Measurements from ENCODE around the gene COA8.

COA8 gene

DNA sequence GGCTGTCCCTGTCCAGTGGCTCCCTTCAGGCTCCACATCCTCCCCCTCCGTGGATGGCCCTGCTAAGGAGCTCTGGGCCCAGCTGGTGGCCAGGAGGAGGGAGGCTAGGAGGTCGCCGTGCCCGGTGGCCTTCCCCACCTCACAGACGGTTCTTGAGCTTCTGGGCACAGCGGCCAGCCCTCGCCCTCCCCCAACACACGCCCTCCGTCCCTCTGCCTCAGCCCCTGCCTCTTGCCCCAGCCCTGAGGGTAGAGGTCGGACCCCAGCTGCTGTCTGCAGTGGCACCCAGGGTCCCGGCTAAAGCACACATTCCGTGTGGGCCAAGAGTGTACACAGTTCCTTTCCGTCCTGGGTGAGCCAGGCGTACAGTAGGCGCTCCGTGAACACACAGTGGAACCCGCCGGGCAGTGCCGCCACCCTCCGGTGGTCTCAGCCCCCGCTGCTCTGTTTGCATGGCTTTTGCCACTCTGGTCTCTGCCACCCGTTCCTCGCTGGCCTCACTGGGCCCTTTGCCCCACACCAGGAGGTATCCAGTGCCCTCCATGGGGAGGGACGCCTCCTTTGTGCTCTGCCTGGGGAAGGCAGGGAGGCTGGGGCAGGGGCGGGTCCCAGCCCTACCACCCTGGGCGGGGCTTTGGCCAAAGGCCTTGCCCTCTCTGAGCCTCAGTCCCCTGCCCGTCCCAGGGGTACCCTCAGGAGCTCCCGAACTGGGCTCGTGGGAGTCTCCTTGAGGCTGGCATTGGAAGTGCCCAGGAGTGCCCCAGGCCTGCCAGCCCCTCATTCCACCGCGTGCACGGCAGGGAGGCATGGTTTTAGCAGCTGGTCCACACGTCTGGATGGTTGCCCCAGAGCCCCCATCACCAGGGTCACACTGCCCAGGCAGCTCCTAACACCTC lies 20.8 kb upstream of the COA8 start:
- TF ChIP-seq POLR2AphosphoS5 (IDR thresholded peaks at IDR 0.05; ENCODE audit: low read depth, low read length) (no peak), POLR2A (IDR thresholded peaks at IDR 0.05; ENCODE audit: low read depth, low read length) (no peak), TAF1 (IDR thresholded peaks at IDR 0.05; ENCODE audit: borderline replicate concordance, low read depth, low read length) (no peak)
- DNase-seq (ENCODE audit: insufficient read length) (no peak), FAIRE-seq (no peak)

DNA sequence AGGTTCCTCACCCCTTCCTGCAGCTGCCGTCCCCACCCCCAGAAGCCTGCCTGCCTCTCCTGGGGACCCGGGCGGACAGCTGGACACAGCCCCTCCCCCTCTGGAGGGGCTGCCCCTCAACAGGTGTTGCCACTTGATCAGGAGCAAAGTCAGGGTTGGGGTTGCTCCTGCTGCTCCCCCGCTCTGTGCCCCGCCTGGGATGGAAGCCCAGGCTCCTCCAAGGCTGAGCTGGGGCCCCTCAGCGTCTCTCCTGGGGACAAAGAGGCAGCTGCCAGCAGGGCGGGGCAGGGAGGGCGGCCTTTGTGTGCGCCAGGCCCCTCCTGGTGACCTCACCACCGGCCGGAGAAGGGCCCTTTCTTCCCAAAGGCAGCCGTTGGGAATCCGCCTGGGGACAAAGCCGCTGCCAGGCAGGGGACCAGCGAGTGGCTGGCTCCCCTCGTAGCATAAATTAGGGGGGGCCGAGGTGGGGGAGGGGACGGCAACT lies 20.1 kb upstream of the COA8 start:
- DNase-seq (ENCODE audit: insufficient read length) (no peak), FAIRE-seq (no peak)
- TF ChIP-seq POLR2A (IDR thresholded peaks at IDR 0.05; ENCODE audit: low read depth, low read length) (no peak), POLR2AphosphoS5 (IDR thresholded peaks at IDR 0.05; ENCODE audit: low read depth, low read length) (no peak), TAF1 (IDR thresholded peaks at IDR 0.05; ENCODE audit: borderline replicate concordance, low read depth, low read length) (no peak)

DNA sequence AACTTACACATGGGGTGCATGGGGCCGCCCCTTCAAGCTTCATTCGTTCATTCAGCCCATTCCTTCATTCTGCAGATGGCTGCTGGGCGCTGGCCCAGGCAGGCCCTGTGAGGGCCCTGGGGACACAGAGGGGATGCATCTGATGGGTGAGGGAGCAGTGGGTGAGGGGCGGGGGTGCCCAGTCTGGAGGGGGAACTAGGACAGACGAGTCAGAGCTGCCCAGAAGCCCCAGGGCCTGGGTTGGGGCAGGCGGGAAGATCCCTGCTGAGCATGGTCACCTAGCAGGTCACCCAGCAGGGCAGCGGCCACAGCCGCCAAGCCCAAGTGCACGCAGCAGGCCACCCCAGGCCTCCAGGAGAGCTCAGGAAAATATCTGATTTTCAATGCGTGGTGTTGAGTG lies 19.6 kb upstream of the COA8 start:
- no peak for FAIRE-seq

DNA sequence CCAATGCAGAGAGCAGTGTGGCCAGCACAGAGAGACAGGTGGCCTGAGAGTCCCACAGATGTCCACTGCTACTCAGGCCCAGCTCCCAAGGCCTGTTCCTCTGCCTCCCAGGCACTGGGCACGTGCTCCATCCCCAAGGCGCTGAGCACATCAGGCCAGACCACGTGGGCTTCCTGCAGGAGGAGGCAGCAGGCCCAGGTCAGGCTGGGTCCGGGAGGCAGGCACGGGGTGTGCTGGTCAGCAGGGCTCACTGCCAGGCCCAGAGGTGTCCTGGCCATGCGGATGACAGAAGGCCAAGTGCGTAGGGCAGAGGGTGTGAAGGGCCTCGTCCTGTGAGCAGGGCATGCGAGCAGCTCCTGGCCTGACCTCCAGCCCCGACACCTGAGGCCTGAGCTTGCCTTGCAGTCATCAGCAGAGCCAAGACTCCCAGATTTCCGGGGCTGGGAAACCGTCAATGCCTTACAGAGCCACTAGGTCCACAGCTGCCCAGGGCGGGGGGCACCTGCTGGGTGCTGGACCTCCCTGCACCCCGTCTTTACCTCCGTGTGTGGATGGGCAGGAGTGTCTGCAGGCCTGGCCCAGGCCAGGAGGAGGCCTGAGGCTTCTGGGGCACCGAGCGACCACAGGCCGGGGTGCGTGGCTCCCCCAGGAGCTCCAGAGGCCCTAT lies 18.9 kb upstream of the COA8 start:
- FAIRE-seq, result no peak
- DNase-seq (ENCODE audit: insufficient read length), result no peak

More for the DNA sequence above, 19.6 kb upstream of the COA8 start:
- DNase-seq (ENCODE audit: insufficient read length), result no peak
- TF ChIP-seq POLR2A (IDR thresholded peaks at IDR 0.05; ENCODE audit: low read depth, low read length) (no peak), TAF1 (IDR thresholded peaks at IDR 0.05; ENCODE audit: borderline replicate concordance, low read depth, low read length) (no peak), POLR2AphosphoS5 (IDR thresholded peaks at IDR 0.05; ENCODE audit: low read depth, low read length) (no peak)

DNA sequence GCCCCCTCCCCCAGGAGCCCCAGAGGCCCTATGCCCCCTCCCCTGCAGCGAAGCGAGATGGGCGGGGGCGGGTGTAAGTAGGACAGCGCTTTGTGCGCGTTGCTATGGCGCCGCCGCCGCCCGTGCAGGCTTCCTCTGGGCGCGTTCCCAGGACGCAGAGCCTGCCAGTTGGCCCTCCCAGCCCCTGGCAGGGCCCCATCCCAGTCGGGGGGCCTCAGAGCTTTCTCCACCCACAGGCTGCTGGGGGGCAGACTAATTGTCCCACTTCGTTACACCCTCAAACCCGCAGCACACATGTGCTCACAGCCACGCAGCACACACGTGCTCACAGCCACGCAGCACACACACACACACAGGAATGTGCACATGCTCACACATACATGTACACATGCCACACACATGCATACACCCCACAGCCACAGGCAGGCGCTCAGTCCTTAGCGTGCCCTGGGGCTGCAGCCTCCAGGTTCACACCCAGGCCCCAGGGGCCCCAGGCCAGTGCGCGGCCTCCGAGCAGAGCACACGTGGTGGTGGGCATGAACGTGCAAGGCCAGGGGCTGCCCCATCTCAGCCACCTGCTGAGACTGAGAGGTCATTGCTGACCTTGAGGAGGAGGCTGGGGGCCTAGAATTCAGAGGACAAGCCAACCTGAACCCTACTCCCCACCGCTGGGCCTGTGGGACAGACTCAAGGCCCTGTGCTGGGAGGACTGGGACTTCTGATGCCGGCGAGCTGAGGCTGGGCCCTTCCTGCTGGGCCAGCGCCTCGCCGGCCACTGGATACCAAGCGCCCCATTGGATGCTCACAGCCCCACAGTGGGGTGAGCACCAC lies 18.2 kb upstream of the COA8 start:
- DNase-seq (ENCODE audit: insufficient read length) (no peak), FAIRE-seq (no peak)
- TF ChIP-seq POLR2A (IDR thresholded peaks at IDR 0.05; ENCODE audit: low read depth, low read length) (no peak), POLR2AphosphoS5 (IDR thresholded peaks at IDR 0.05; ENCODE audit: low read depth, low read length) (no peak), TAF1 (IDR thresholded peaks at IDR 0.05; ENCODE audit: borderline replicate concordance, low read depth, low read length) (no peak)

More for the DNA sequence above, 18.9 kb upstream of the COA8 start:
- TF ChIP-seq TAF1 (IDR thresholded peaks at IDR 0.05; ENCODE audit: borderline replicate concordance, low read depth, low read length), result no peak
- no peak for TF ChIP-seq POLR2AphosphoS5 (IDR thresholded peaks at IDR 0.05; ENCODE audit: low read depth, low read length)
- TF ChIP-seq POLR2A (IDR thresholded peaks at IDR 0.05; ENCODE audit: low read depth, low read length), result no peak

DNA sequence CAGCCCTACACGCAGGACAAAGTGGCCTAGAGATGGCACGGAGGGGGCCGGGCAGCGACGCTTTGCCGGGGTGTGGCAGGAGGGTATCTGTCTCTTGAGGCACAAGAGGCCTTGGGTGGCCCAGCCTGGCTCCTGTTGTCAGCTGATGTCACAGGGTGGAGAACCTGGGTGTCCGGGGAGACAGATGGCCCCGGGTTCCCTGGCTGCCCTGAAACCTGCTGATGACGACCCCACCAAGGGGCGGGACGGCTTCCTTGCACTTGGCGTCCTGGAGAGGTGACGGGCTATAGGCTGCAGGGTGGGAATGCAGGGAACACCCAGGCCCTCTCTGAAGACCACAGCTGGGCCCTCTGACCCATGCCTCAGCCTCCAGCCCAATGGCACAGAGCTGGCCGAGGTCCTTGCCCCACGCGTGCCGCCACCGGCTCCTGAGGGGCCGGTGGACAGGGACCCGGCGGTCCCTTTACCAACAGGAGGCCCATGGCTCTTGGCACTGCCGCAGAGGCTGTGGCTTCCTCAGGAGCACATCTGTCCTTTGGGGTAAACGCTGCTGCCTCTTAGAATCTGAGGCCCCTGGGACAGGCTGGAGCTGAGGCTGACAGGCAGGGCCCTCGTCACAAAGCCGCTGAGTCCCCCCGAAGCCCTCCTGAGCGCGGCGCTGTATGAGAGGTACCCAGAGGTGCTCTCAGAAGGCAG lies 17.4 kb upstream of the COA8 start:
- no peak for FAIRE-seq
- peak; percentile 29 for DNase-seq (ENCODE audit: insufficient read length)

DNA sequence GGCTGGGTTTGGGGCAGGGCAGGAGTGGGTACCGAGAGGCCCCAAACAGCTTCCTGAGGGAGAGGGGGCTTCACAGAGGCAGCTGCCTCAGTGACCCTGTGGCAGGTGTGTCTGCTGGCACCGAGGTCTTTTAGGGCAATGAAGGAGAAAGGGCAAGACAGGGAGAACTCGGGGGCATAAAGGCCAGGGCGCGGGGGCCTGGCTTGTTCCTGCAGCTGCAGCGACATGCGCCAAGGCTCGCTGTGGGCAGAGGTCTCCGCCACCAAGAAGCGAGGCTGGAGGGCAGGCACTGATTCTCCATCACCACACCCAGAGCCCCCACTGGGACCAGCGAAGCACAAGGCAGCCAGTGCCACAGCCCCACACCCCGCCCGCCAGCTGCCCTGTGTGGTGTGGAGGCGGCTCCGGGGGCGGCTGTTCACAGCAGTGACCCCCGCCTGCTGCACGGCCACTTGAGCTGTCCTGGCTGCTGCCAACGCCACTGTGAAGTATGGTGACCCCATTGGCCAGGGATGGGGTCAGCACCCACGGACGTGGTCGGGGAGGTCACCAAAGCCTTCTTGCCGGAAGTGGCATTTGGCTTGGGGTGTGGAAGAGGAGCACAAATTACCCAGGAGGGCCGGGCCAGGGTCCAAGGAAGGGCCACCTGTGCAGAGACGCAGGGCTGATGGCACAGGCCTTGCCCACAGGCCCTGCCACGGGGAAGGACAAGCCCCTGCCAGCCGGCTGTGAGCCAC lies 16.7 kb upstream of the COA8 start:
- no peak for FAIRE-seq
- no peak for TF ChIP-seq POLR2A (IDR thresholded peaks at IDR 0.05; ENCODE audit: low read depth, low read length)
- no peak for TF ChIP-seq TAF1 (IDR thresholded peaks at IDR 0.05; ENCODE audit: borderline replicate concordance, low read depth, low read length)
- TF ChIP-seq POLR2AphosphoS5 (IDR thresholded peaks at IDR 0.05; ENCODE audit: low read depth, low read length), result no peak
- DNase-seq (ENCODE audit: insufficient read length), result peak; percentile 25

More for the DNA sequence above, 17.4 kb upstream of the COA8 start:
- TF ChIP-seq TAF1 (IDR thresholded peaks at IDR 0.05; ENCODE audit: borderline replicate concordance, low read depth, low read length), result no peak

DNA sequence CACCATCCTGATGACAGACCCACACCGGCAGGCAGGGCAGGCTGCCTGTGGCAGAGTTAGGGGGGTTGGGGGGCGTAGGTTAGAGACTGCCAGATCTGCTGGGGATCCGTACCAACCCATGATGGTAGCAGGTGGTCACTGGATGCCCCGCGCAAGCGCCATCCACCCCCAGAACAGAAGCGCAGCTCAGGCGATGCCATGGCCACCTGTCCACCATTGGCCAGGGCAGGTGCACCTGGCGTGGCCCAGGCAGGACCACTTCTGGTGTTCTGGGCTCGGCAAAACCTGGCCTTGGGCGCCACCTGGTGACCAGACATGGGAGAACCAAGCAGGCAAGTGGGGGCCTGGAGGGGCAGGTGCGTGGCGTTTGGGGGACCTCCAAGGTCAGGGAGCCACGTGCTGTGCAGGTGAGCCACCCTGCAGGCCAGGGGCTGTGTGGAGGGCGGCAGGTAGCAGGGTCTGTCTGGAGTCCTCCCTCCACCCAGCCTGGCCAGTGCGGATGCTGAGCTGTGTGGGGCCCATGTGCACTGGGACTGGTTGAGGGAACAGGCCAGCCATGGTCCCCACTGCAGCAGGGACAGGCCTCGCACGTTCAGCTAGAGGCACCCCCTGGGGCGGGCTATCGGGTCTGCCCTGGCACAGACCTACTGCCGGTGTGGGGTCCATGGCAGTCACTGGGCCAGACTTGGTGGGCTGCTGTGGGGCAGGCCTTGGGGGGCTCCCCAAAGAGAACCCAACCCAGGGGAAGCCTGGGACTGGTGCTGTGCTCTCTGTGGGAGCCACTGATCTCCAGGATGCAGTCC lies 15.9 kb upstream of the COA8 start:
- FAIRE-seq (peak; percentile 58), DNase-seq (ENCODE audit: insufficient read length) (peak; percentile 98)
- no peak for TF ChIP-seq POLR2A (IDR thresholded peaks at IDR 0.05; ENCODE audit: low read depth, low read length)
- TF ChIP-seq TAF1 (IDR thresholded peaks at IDR 0.05; ENCODE audit: borderline replicate concordance, low read depth, low read length), result no peak
- TF ChIP-seq POLR2AphosphoS5 (IDR thresholded peaks at IDR 0.05; ENCODE audit: low read depth, low read length), result no peak

DNA sequence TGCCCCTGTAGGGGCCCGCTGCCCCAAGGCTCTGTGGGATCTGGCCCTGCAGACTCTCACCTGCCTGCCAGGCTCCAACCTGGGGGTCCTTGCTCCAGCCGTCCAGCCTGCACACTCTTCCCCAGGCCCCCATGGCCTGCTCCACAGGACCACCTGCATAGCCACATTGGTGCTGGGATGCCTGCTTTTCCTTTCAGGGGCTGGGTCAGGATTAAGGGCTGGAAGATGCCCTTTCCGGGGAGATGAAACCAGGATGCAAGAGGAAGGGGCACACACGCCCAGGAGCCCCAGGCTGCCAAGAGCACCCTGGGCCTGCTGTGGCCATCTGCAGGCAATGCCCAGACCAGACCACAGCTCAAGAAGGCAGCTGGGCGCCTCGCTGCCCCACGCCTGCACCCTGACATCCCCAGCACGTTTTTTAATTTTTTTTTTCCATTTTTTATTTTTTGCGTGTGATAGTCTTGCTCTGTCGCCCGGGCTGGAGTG lies 15.3 kb upstream of the COA8 start:
- FAIRE-seq (no peak), DNase-seq (ENCODE audit: insufficient read length) (no peak)
- TF ChIP-seq POLR2AphosphoS5 (IDR thresholded peaks at IDR 0.05; ENCODE audit: low read depth, low read length) (no peak), POLR2A (IDR thresholded peaks at IDR 0.05; ENCODE audit: low read depth, low read length) (no peak)
